Ureter (tissue), 1 donor: Measurements from ENCODE around the gene NDUFS3. TPM values are rescaled to one million over a fixed set of nuclear protein-coding genes. Genes with fewer than 3 reads are reported as not detected.
"Not testable (repeated sequence)": the region's sequence is repeated elsewhere in the genome, so short reads cannot be mapped to it uniquely, and the experiment has no call there.

Source experiments
- DNase-seq: peaks from one replicate; pipeline ENCODE4 v3.0.0-alpha.2; 2020; ENCODE audit warnings: low spot score
- total RNA-seq: library from RNA; stranded (reverse); gene quantifications from one replicate; pipeline ENCODE4 v1.2.4, GENCODE V29; 2023
- donor health status: DM: yes; HTN: yes; CAD: no.

NDUFS3 gene
- total RNA-seq, 1 donor from 2014 or later = 95.5 TPM

DNA sequence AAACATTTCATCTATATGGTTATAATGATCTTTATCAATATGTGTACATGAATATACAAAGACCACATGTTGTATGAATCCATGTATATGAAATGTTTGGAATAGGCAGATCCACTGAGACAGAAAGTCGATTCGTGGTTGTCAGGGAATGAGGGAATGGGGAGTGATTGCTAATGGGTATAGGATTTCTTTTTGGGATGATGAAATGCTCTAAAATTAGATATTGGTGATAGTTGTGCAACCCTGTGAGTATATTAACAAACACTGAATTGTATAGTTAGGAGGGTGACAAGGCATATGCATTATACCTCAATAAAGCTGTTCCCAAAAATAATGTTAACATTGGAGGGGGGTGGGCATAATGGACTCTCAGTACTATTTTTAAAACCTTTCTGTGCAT lies 18.4 kb upstream of the NDUFS3 start:
- no peak for DNase-seq

DNA sequence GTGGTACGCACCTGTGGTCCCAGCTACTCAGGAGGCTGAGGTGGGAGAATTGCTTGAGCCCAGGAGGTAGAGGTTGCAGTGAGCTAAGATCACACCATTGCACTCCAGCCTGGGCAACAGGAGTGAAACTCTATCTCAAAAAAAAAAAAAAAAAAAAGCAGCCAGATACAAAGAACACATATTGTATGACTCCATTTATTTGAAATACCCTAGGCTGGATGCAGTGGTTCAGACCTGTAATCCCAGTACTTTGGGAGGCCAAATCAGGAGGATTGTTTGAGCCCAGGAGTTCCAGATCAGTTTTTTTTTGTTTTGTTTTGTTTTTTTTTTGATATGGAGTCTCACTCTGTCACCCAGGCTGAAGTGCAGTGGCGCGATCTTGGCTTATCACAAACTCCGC lies 16.5 kb upstream of the NDUFS3 start:
- not testable (repeated sequence) for DNase-seq

DNA sequence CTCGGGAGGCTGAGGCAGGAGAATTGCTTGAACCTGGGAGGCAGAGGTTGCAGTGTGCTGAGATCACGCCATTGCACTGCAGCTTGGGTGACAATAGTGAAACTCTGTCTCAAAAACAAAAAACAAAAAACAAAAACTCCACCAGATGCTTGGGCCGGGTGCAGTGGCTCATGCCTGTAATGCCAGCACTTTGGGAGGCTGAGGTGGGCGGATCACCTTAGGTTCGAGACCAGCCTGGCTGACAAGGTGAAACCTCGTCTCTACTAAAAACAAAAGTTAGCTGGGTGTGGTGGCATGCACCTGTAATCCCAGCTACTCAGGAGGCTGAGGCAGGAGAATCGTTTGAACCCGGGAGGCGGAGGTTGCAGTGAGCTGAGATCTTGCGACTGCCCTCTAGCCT lies 14.5 kb upstream of the NDUFS3 start:
- DNase-seq = not testable (repeated sequence)

DNA sequence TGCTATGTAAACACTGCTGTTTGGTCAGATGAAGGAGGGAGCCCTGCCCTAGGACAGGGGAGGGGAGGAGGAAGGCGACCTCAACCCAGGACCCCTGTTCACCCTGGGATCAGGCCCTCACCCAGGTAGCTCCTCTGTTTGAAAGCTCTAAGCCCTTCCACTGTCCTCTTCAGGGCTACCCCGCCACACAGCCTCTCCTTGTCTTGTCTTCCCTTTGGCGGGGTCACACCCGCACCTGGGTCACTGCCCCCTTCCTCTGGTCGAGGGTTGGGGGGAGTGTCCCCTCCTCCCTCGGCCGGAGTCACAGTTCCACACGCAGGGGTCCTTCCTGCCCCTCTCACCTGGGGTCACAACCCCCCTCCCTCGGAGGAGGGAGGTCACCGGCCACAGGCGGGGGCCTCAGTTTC lies 13.9 kb upstream of the NDUFS3 start:
- DNase-seq = no peak

GRCh38 chr11:47565340-47566148 lies 13.3 kb upstream of the NDUFS3 start, which contains the start of gene PTPMT1:
Gene PTPMT1 (plus strand): TSS chr11:47565599. CDS start chr11:47565623, 24 bp downstream.
- DNase-seq = peak; percentile 75

DNA sequence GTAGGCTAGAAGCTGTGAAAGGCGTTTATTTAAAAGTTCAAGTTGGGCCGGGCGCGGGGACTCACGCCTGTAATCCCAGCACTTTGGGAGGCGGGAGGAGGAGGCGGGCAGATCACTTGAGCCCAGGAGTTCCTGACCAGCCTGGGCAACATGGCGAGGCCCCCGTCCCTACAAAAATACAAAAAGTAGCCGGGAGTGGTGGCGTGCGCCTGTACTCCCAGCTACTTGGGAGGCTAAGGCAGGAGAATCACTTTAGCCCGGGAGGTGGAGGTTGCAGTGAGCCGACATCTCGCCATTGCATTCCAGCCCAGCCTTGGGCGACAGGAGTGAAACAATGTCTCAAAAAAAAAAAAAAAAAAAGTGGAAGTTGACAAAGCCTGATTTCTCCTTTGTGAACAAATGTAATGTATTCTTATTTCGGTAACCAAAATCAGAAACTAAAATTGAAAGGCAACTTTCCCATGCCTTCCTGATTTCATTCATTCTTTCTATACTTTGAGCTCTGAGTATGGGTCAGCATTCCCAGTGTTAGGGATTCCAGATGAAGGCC lies 12.7 kb upstream of the NDUFS3 start:
- DNase-seq = no peak

GRCh38 chr11:47569646-47570045 lies 9.2 kb upstream of the NDUFS3 start:
- no peak for DNase-seq

- no peak for DNase-seq
Measured at GRCh38 chr11:47570651-47571356, 8.1 kb upstream of the NDUFS3 start.

DNA sequence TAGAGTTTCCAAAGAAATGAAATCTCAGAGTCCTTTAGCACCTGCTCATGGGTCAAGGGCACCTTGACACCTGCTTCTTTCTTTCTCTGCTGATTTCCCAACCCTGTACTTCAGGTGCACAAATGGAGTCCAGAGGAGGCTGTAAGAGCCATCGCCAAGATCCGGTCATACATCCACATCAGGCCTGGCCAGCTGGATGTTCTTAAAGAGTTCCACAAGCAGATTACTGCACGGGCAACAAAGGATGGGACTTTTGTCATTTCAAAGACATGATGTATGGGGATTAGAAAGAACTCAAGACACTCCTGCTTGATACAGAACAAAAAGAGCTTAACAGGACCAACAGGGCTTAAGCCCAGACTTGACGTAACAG lies 7.5 kb upstream of the NDUFS3 start:
- DNase-seq = no peak

GRCh38 chr11:47571895-47572294 lies 7.0 kb upstream of the NDUFS3 start:
- DNase-seq = no peak

DNA sequence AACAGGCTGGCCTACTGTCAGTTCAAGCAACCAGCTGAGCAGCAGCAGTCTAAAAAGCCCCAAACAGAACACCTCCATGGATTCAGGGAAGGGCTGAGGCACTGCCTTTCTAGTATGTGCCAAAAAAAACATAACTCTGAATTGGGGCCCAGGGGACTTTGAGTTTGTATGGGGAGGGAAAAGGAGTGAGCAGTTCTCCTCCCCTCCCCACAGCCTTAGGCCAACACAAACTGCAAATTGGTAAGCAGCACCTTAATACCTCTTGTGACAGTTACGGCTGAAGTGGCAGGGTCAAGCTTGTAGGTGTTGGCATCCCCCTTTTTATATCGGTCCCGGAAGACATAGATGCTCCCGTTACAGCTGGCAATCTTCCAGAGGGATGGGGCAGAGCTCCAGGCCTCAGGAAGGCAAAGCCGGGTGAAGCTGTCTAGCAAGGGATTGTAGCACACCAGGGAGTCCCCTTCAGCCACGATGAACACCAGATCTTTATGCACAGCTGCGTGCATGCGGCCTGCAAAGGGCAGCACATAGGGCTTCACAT lies 6.1 kb upstream of the NDUFS3 start:
- DNase-seq = no peak

DNA sequence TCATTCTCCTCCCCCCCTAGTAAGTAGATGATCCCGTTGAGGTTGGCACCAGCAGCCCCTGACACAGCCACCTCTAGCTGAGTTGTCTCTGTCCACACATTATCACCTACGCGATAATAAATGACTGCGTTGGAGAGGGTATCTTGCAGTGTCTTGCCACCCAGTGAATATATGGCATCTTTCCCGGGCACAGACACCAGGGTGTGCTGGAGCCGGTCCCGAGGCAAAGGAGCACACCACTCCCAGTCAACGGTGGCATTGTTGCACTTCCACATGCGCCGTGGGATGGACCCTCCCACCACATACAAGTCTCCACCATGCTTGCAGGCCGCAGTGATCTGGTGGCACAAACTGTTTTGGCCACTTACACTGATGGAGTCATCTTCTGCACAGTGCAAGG lies 5.6 kb upstream of the NDUFS3 start:
- DNase-seq = no peak

GRCh38 chr11:47577460-47578041 lies 1.3 kb upstream of the NDUFS3 start:
- no peak for DNase-seq

- DNase-seq = no peak
Measured at GRCh38 chr11:47583844-47584243, 5.0 kb downstream of the NDUFS3 start.

- no peak for DNase-seq
Measured at GRCh38 chr11:47586098-47586855, 7.4 kb downstream of the NDUFS3 start, which contains the start of gene FAM180B. Gene FAM180B (plus strand): TSS chr11:47586678. CDS start chr11:47586769, 91 bp downstream.

DNA sequence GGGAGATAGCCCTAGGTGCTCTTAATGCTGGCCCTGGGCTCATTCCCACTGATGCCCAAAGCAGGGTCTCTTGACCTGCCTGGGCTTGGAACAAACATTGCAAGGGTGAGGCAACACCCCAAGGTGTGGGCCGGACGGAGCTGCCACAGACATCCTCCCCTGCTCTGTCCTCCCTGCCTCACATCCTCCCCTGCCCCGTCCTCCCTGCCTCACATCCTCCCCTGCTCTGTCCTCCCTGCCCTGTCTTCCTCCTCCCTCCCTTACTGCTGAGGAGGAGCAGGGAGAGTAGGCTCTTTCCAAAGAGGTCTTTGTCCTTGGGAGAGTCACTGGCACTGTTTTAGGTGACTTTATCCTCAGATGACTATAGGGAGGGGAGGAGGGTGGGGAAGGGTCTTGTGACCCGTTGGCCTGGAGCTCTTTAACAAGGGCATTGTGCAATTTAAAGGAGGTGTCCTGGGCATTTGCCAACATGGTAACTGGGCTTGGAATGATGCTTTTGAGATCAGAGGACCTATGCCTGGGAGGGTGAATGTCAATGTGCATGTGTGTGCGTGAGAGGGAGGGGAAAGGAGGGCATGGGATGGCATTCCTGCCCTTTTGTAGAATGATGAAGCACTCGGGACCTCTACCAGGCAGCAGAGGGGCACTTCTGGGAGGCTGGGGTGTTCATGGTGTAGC lies 8.3 kb downstream of the NDUFS3 start:
- DNase-seq = no peak

- DNase-seq = no peak
Measured at GRCh38 chr11:47587723-47588326, 9.0 kb downstream of the NDUFS3 start.

DNA sequence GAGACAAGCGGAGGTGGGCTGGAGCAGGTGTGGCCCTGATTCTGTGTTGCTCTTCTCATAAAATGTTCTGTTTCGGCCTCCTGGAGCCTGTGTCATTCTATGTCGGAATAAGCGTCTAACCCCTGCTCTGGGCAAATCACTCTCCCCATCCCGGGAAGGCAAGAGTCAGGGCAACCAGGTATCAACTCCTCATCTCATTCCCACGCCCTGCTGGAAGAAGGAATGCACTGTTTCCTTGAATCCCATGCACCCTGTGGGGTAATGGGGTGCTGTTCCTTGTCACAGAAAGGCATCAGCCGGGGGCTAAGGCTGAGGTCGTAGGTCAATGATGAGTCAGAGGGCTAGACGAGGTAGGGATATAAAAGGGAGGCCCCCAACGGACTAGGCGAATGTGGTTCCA lies 10.2 kb downstream of the NDUFS3 start:
- no peak for DNase-seq

DNA sequence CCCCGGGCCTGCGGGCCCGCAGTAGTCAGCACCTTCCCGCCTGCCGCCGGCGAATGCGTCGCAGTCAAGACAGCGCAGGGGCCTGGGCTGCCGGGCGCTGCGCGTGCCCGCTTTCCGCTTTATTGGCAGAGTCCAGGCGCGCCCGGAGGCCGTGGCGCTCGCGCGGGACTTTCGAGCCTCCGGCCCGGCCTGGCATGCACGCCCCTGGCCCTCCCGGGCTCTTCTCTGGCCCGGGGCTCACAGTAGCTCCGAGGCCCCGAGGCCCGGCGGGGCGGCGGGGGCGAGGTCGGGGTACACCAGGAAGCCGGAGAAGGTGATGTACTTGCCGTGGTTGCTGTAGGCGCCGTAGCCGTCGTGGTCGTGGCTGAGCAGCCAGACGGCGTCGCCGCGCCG lies 10.7 kb downstream of the NDUFS3 start:
- DNase-seq = no peak
